Adipocyte (in vitro differentiated cells): ENCODE measurements around the gene TMEM184B.

Experiments used
- DNase-seq: peaks from one replicate; pipeline ENCODE4 v3.0.0-alpha.2; 2015; ENCODE audit warnings: low read depth
- H3K27me3 ChIP-seq: replicated peaks from 2 replicates; pipeline ENCODE4 v1.7.0; 2013; ENCODE audit warnings: mild to moderate bottlenecking, low read length, moderate library complexity; ENCODE audit not compliant: control insufficient read depth, insufficient read depth
- H3K36me3 ChIP-seq: 2 replicates; pipeline ENCODE4 v1.7.0; 2013; ENCODE audit warnings: low read length, mild to moderate bottlenecking, moderate library complexity; ENCODE audit not compliant: control insufficient read depth, insufficient read depth, severe bottlenecking
- H3K4me1 ChIP-seq: 2 replicates; pipeline ENCODE4 v1.7.0; 2013; ENCODE audit warnings: mild to moderate bottlenecking, low read length, moderate library complexity; ENCODE audit not compliant: control insufficient read depth, insufficient read depth
- H3K4me3 ChIP-seq: 2 replicates; pipeline ENCODE4 v1.7.0; 2013; ENCODE audit warnings: mild to moderate bottlenecking, low read length, moderate library complexity
- H3K9ac ChIP-seq: 2 replicates; pipeline ENCODE4 v1.7.0; 2013; ENCODE audit warnings: mild to moderate bottlenecking, low read length, moderate library complexity
- H3K9me3 ChIP-seq: 2 replicates; pipeline ENCODE4 v1.7.0; 2013; ENCODE audit warnings: mild to moderate bottlenecking, low read length, moderate library complexity; ENCODE audit not compliant: control insufficient read depth

The TMEM184B gene

GRCh38 chr22:38207898-38208432 lies 64.8 kb downstream of the TMEM184B start:
- Histone ChIP-seq H3K4me3 (no peak overlapping the region), H3K4me1 (peaks cover 31% of the 10 kb centered on the region), H3K9ac (peak overlapping the region; percentile 17), H3K36me3 (no peaks in the 10 kb centered on the region), H3K9me3 (no peaks in the 10 kb centered on the region), H3K27me3 (no peaks in the 10 kb centered on the region)
- no peak for DNase-seq

- no peaks in the 10 kb centered on the region for H3K27me3 ChIP-seq
- no peaks in the 10 kb centered on the region for H3K9me3 ChIP-seq
- H3K4me1 ChIP-seq: peaks cover 35% of the 10 kb centered on the region
- H3K9ac ChIP-seq: peak overlapping the region; percentile 87
- peak overlapping the region; percentile 85 for H3K4me3 ChIP-seq
- no peaks in the 10 kb centered on the region for H3K36me3 ChIP-seq
- DNase-seq: peak; percentile 78
Observed at GRCh38 chr22:38205261-38206128, 67.3 kb downstream of the TMEM184B start.

- H3K36me3 ChIP-seq: no peaks in the 10 kb centered on the region
- DNase-seq: no peak
- peak overlapping the region; percentile 87 for H3K9ac ChIP-seq
- H3K4me1 ChIP-seq: peaks cover 35% of the 10 kb centered on the region
- H3K9me3 ChIP-seq: no peaks in the 10 kb centered on the region
- H3K27me3 ChIP-seq: no peaks in the 10 kb centered on the region
- H3K4me3 ChIP-seq: peak overlapping the region; percentile 85
Observed at GRCh38 chr22:38204784-38205183, 68.0 kb downstream of the TMEM184B start.

- Histone ChIP-seq H3K36me3 (no peaks in the 10 kb centered on the region), H3K9ac (peak overlapping the region; percentile 87), H3K4me3 (peak overlapping the region; percentile 85), H3K4me1 (peaks cover 35% of the 10 kb centered on the region), H3K9me3 (no peaks in the 10 kb centered on the region), H3K27me3 (no peaks in the 10 kb centered on the region)
- DNase-seq: peak; percentile 45
Observed at GRCh38 chr22:38203855-38204514, 68.8 kb downstream of the TMEM184B start.

GRCh38 chr22:38203090-38203810 lies 69.6 kb downstream of the TMEM184B start:
- peak; percentile 51 for DNase-seq
- Histone ChIP-seq H3K4me3 (peak overlapping the region; percentile 85), H3K27me3 (no peaks in the 10 kb centered on the region), H3K36me3 (no peaks in the 10 kb centered on the region), H3K9ac (peak overlapping the region; percentile 87), H3K4me1 (peaks cover 35% of the 10 kb centered on the region), H3K9me3 (no peaks in the 10 kb centered on the region)

- no peaks in the 10 kb centered on the region for H3K9me3 ChIP-seq
- DNase-seq: peak; percentile 96
- H3K4me3 ChIP-seq: peak overlapping the region; percentile 85
- peak overlapping the region; percentile 87 for H3K9ac ChIP-seq
- no peaks in the 10 kb centered on the region for H3K27me3 ChIP-seq
- no peaks in the 10 kb centered on the region for H3K36me3 ChIP-seq
- peaks cover 35% of the 10 kb centered on the region for H3K4me1 ChIP-seq
Observed at GRCh38 chr22:38202437-38203089, 70.2 kb downstream of the TMEM184B start.

GRCh38 chr22:38201711-38202436 lies 70.9 kb downstream of the TMEM184B start, which contains the start of gene MAFF:
TSS of gene MAFF (plus strand) at chr22:38201994. CDS start at chr22:38213854, 11,860 bp downstream.
- peak within 1 kb of the TSS; percentile 85 for H3K4me3 ChIP-seq
- H3K4me1 ChIP-seq: peaks cover 35% of the 10 kb centered on the region
- no peaks in the 10 kb centered on the region for H3K36me3 ChIP-seq
- H3K9me3 ChIP-seq: no peaks in the 10 kb centered on the region
- no peaks in the 10 kb centered on the region for H3K27me3 ChIP-seq
- DNase-seq: peak; percentile 99
- H3K9ac ChIP-seq: peak within 1 kb of the TSS; percentile 87

- no peak for DNase-seq
- Histone ChIP-seq H3K36me3 (no peaks in the 10 kb centered on the region), H3K4me3 (peak overlapping the region; percentile 80), H3K27me3 (no peaks in the 10 kb centered on the region), H3K9me3 (no peaks in the 10 kb centered on the region), H3K9ac (peak overlapping the region; percentile 74), H3K4me1 (peaks cover 35% of the 10 kb centered on the region)
Observed at GRCh38 chr22:38201371-38201710, 71.5 kb downstream of the TMEM184B start.

GRCh38 chr22:38199826-38200559 lies 72.8 kb downstream of the TMEM184B start:
- Histone ChIP-seq H3K36me3 (no peaks in the 10 kb centered on the region), H3K27me3 (no peaks in the 10 kb centered on the region), H3K4me1 (peaks cover 25% of the 10 kb centered on the region), H3K9ac (no peak overlapping the region), H3K4me3 (no peak overlapping the region), H3K9me3 (no peaks in the 10 kb centered on the region)
- no peak for DNase-seq
